ENCODE results near the gene ABHD1. TPM values are rescaled to one million over a fixed set of nuclear protein-coding genes. Genes with fewer than 3 reads are reported as not detected.
A peak's percentile ranks its signal among the peaks of the same experiment; 100 is the strongest.
"Not testable (repeated sequence)": the region's sequence is repeated elsewhere in the genome, so short reads cannot be mapped to it uniquely, and the experiment has no call there.

Gene ABHD1
- total RNA-seq, result not detected

DNA sequence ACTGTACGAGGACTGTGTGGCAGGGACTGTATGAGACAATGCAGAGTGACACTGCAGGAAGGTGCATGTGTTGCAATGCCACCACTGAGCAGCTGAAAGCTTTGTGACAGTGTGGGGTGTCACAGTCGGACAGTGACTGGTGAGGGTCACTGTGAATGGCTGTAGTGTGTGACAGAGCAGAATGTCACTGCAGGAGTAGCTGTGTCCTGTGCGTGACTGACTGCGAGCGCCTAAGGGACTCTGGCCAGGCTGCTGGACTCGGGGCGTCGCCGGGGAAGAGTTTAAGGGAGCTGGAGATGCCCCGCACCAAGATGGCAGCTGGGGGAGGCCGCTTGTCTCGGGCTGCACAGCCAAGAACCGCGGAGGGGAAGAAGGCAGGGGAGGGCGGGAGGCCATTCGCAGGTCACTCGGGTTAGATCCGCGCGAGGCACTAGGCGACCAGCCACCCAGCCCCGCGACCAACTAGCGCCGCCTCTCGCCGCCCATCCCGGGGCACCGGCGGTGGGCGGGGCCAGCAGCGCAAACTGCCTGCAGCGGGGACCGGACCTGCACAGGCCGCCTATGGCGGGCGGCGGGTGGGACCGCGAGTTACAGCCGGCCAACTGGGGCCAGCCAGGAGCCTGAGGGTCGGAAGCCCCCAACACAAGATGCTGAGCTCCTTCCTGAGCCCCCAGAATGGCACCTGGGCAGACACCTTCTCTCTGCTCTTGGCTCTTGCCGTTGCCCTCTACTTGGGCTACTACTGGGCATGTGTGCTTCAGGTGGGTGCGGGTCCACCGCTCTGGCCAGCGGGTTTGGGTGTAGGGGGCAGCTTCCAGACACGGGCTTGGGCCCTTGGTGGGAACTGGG is at the start of gene ABHD1:
TSS of gene ABHD1 (plus strand) at position 514 of the 849 bp plus-strand sequence. CDS start at position 648, 134 bp downstream.
- peak within 1 kb of the TSS; percentile 56 to 66 for H3K4me3 ChIP-seq
- DNase-seq (ENCODE audit: low spot score in 2 of 2), result peak in 1 of 2 donors; percentile 79
- no peaks in the 10 kb centered on the region for H3K27me3 ChIP-seq
- no peaks in the 10 kb centered on the region for H3K9me3 ChIP-seq
- H3K36me3 ChIP-seq, result no peaks in the 10 kb centered on the region
- H3K4me1 ChIP-seq, result peaks cover under 1 to 2% of the 10 kb centered on the region in 2 donors
- intact Hi-C loops (cut with DNase I), result no loop called here
- no peak within 1 kb of the TSS for H3K27ac ChIP-seq
- TF ChIP-seq CTCF (IDR thresholded peaks at IDR 0.05), result no peak

GRCh38 chr2:27074738-27075565 is 48.7 kb upstream of the ABHD1 start:
- TF ChIP-seq CTCF (IDR thresholded peaks at IDR 0.05), result no peak

DNA sequence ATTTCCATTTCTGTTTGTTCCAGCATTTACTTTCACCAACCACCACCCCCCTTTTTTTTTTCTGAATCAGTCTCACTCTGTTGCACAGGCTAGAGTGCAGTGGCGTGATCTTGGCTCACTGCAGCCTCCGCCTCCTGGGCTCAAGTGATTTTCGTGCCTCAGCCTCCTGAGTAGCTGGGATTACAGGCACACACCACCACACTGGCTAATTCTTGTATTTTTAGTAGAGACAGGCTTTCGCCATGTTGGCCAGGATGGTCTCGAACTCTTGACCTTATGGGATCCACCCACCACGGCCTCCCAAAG is 48.1 kb upstream of the ABHD1 start:
- peaks cover 7 to 39% of the 10 kb centered on the region in 2 donors for H3K4me1 ChIP-seq

More at GRCh38 chr2:27074738-27075565, 48.7 kb upstream of the ABHD1 start:
- H3K27me3 ChIP-seq, result no peaks in the 10 kb centered on the region
- no peaks in the 10 kb centered on the region for H3K9me3 ChIP-seq
- peak overlapping the region; percentile 89 to 97 for H3K27ac ChIP-seq
- no peak for DNase-seq (ENCODE audit: low spot score in 2 of 2)
- intact Hi-C loops (cut with DNase I), result loop anchor here (5.0 to 10.0 kb wide), 2 partner anchors 43 to 310 kb away; partner anchors contain the start of genes SLC35F6 and TMEM214
- no peaks in the 10 kb centered on the region for H3K36me3 ChIP-seq
- peaks cover 10 to 40% of the 10 kb centered on the region in 2 donors for H3K4me1 ChIP-seq
- no peak overlapping the region for H3K4me3 ChIP-seq

GRCh38 chr2:27076323-27076722 is 47.3 kb upstream of the ABHD1 start:
- no peaks in the 10 kb centered on the region for H3K27me3 ChIP-seq
- intact Hi-C loops (cut with DNase I), result loop anchor here (10.0 kb wide), 1 partner anchor 312 kb away; the partner anchor contains the start of gene SLC35F6
- no peak for DNase-seq (ENCODE audit: low spot score in 2 of 2)
- TF ChIP-seq CTCF (IDR thresholded peaks at IDR 0.05), result no peak
- no peaks in the 10 kb centered on the region for H3K9me3 ChIP-seq
- H3K27ac ChIP-seq, result peak overlapping the region; percentile 89 to 97
- H3K4me3 ChIP-seq, result no peak overlapping the region
- H3K36me3 ChIP-seq, result no peaks in the 10 kb centered on the region
- H3K4me1 ChIP-seq, result peaks cover 10 to 44% of the 10 kb centered on the region in 2 donors

More for the DNA sequence above, 48.1 kb upstream of the ABHD1 start:
- DNase-seq (ENCODE audit: low spot score in 2 of 2); H3K4me3 ChIP-seq; H3K27me3 ChIP-seq; H3K36me3 ChIP-seq; H3K9me3 ChIP-seq: not testable (repeated sequence)
- peak overlapping the region; percentile 89 to 97 for H3K27ac ChIP-seq
- intact Hi-C loops (cut with DNase I), result loop anchor here (10.0 kb wide), 1 partner anchor 311 kb away; the partner anchor contains the start of gene SLC35F6

DNA sequence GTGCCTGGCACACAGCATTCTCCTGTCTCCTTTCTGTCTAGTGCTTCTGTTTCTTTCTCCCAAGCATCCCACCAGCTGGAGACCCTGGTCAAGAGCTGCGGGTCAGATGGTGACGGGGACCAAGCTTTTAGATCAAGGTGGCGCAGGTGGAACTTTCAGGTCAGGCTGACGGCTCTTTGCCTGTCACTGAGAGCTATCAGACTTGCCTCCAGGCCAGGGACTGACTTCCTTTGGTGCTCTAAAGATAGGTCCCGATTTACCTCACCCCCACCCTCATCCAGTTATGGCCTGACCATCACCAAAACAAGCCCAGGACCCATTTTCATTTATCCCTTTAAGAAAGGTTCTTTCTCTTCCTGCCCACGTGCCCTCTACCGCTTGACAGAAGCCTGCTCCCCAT is 46.4 kb upstream of the ABHD1 start:
- peaks cover 2 to 5% of the 10 kb centered on the region in 2 donors for H3K36me3 ChIP-seq
- no peak for TF ChIP-seq CTCF (IDR thresholded peaks at IDR 0.05)
- DNase-seq (ENCODE audit: low spot score in 2 of 2), result no peak
- intact Hi-C loops (cut with DNase I), result loop anchor here (10.0 kb wide), 1 partner anchor 312 kb away; the partner anchor contains the start of gene SLC35F6
- H3K9me3 ChIP-seq, result no peaks in the 10 kb centered on the region
- H3K27ac ChIP-seq, result peak overlapping the region; percentile 93 to 97
- no peak overlapping the region for H3K4me3 ChIP-seq
- H3K27me3 ChIP-seq, result no peaks in the 10 kb centered on the region
- H3K4me1 ChIP-seq, result peaks cover 14 to 52% of the 10 kb centered on the region in 2 donors
